T-helper 2 cell treated with Interferon-gamma antibody and Interleukin-4, amounts not matched to agents 5 μg/mL and 100 μg/mL, for 36 hours (primary cell): ENCODE measurements around the gene IL22RA1.

Experiments used
- DNase-seq: peaks from one replicate; pipeline ENCODE4 v3.0.0; 2021; ENCODE audit warnings: low spot score
- H3K27ac Mint-ChIP-seq: one replicate; pipeline ENCODE4 v1.8.0; 2021; ENCODE audit warnings: mild to moderate bottlenecking, mixed read lengths
- H3K27me3 Mint-ChIP-seq: one replicate; pipeline ENCODE4 v1.8.0; 2021; ENCODE audit warnings: low read depth, mixed read lengths
- H3K36me3 Mint-ChIP-seq: one replicate; pipeline ENCODE4 v1.8.0; 2021; ENCODE audit warnings: low read depth, mixed read lengths
- H3K4me1 Mint-ChIP-seq: one replicate; pipeline ENCODE4 v1.8.0; 2021; ENCODE audit warnings: low read depth, mixed read lengths
- H3K4me3 Mint-ChIP-seq: one replicate; pipeline ENCODE4 v1.8.0; 2022; ENCODE audit warnings: mild to moderate bottlenecking, moderate library complexity, mixed read lengths
- H3K9me3 Mint-ChIP-seq: one replicate; pipeline ENCODE4 v1.8.0; 2021; ENCODE audit warnings: mixed read lengths

The IL22RA1 gene

GRCh38 chr1:24155011-24155782, 12.3 kb upstream of the IL22RA1 start:
- H3K36me3 Mint-ChIP-seq, result no peaks in the 10 kb centered on the region
- no peaks in the 10 kb centered on the region for H3K9me3 Mint-ChIP-seq
- peaks cover 15% of the 10 kb centered on the region for H3K27me3 Mint-ChIP-seq
- DNase-seq, result no peak
- peaks cover 9% of the 10 kb centered on the region for H3K4me1 Mint-ChIP-seq
- H3K27ac Mint-ChIP-seq, result no peak overlapping the region
- no peak overlapping the region for H3K4me3 Mint-ChIP-seq

GRCh38 chr1:24154215-24154614, 11.3 kb upstream of the IL22RA1 start:
- Mint-ChIP-seq H3K27me3 (peaks cover 15% of the 10 kb centered on the region), H3K4me3 (no peak overlapping the region), H3K4me1 (peaks cover 15% of the 10 kb centered on the region)

GRCh38 chr1:24152631-24153494, 9.9 kb upstream of the IL22RA1 start:
- DNase-seq, result no peak
- Mint-ChIP-seq H3K27me3 (peaks cover 17% of the 10 kb centered on the region), H3K4me1 (peaks cover 15% of the 10 kb centered on the region), H3K27ac (no peak overlapping the region), H3K9me3 (no peaks in the 10 kb centered on the region), H3K4me3 (no peak overlapping the region), H3K36me3 (no peaks in the 10 kb centered on the region)

More at GRCh38 chr1:24154215-24154614, 11.3 kb upstream of the IL22RA1 start:
- no peaks in the 10 kb centered on the region for H3K36me3 Mint-ChIP-seq
- H3K27ac Mint-ChIP-seq, result no peak overlapping the region
- H3K9me3 Mint-ChIP-seq, result no peaks in the 10 kb centered on the region
- DNase-seq, result no peak

GRCh38 chr1:24151175-24151533, 8.2 kb upstream of the IL22RA1 start:
- H3K4me3 Mint-ChIP-seq, result no peak overlapping the region
- no peak overlapping the region for H3K27ac Mint-ChIP-seq

GRCh38 chr1:24150234-24151174, 7.6 kb upstream of the IL22RA1 start:
- peak; percentile 76 for DNase-seq
- peaks cover 17% of the 10 kb centered on the region for H3K27me3 Mint-ChIP-seq
- H3K27ac Mint-ChIP-seq, result no peak overlapping the region
- peaks cover 15% of the 10 kb centered on the region for H3K4me1 Mint-ChIP-seq
- no peaks in the 10 kb centered on the region for H3K9me3 Mint-ChIP-seq
- H3K4me3 Mint-ChIP-seq, result peak overlapping the region; percentile 77
- H3K36me3 Mint-ChIP-seq, result no peaks in the 10 kb centered on the region

More at GRCh38 chr1:24151175-24151533, 8.2 kb upstream of the IL22RA1 start:
- no peaks in the 10 kb centered on the region for H3K36me3 Mint-ChIP-seq
- peaks cover 17% of the 10 kb centered on the region for H3K27me3 Mint-ChIP-seq
- no peaks in the 10 kb centered on the region for H3K9me3 Mint-ChIP-seq
- H3K4me1 Mint-ChIP-seq, result peaks cover 15% of the 10 kb centered on the region
- no peak for DNase-seq

- no peak overlapping the region for H3K27ac Mint-ChIP-seq
- H3K27me3 Mint-ChIP-seq, result peaks cover 17% of the 10 kb centered on the region
- no peak overlapping the region for H3K4me3 Mint-ChIP-seq
- no peaks in the 10 kb centered on the region for H3K36me3 Mint-ChIP-seq
- no peaks in the 10 kb centered on the region for H3K9me3 Mint-ChIP-seq
- H3K4me1 Mint-ChIP-seq, result peaks cover 15% of the 10 kb centered on the region
- peak; percentile 42 for DNase-seq
Measured at GRCh38 chr1:24149866-24150233, 6.9 kb upstream of the IL22RA1 start.

GRCh38 chr1:24147816-24148215, 4.9 kb upstream of the IL22RA1 start:
- Mint-ChIP-seq H3K27ac (no peak overlapping the region), H3K27me3 (peaks cover 21% of the 10 kb centered on the region), H3K4me1 (peaks cover 15% of the 10 kb centered on the region), H3K9me3 (no peaks in the 10 kb centered on the region), H3K36me3 (no peaks in the 10 kb centered on the region), H3K4me3 (no peak overlapping the region)
- no peak for DNase-seq

- no peak overlapping the region for H3K27ac Mint-ChIP-seq
- no peaks in the 10 kb centered on the region for H3K9me3 Mint-ChIP-seq
- H3K4me1 Mint-ChIP-seq, result peaks cover 15% of the 10 kb centered on the region
- no peaks in the 10 kb centered on the region for H3K36me3 Mint-ChIP-seq
- no peak for DNase-seq
- H3K4me3 Mint-ChIP-seq, result no peak overlapping the region
- peaks cover 21% of the 10 kb centered on the region for H3K27me3 Mint-ChIP-seq
Measured at GRCh38 chr1:24147194-24147593, 4.3 kb upstream of the IL22RA1 start.

GRCh38 chr1:24141311-24141997, 1.5 kb downstream of the IL22RA1 start:
- Mint-ChIP-seq H3K9me3 (no peaks in the 10 kb centered on the region), H3K27ac (no peak overlapping the region), H3K36me3 (no peaks in the 10 kb centered on the region), H3K4me3 (no peak overlapping the region), H3K4me1 (no peaks in the 10 kb centered on the region), H3K27me3 (peaks cover 3% of the 10 kb centered on the region)
- no peak for DNase-seq

- H3K27me3 Mint-ChIP-seq, result peaks cover 3% of the 10 kb centered on the region
- H3K4me3 Mint-ChIP-seq, result no peak overlapping the region
- H3K27ac Mint-ChIP-seq, result no peak overlapping the region
- DNase-seq, result no peak
- no peaks in the 10 kb centered on the region for H3K9me3 Mint-ChIP-seq
- no peaks in the 10 kb centered on the region for H3K36me3 Mint-ChIP-seq
- H3K4me1 Mint-ChIP-seq, result no peaks in the 10 kb centered on the region
Measured at GRCh38 chr1:24140741-24141181, 2.2 kb downstream of the IL22RA1 start.

- Mint-ChIP-seq H3K27ac (no peak overlapping the region), H3K27me3 (peaks cover 5% of the 10 kb centered on the region), H3K4me3 (no peak overlapping the region), H3K4me1 (no peaks in the 10 kb centered on the region), H3K36me3 (no peaks in the 10 kb centered on the region), H3K9me3 (peaks cover 3% of the 10 kb centered on the region)
- DNase-seq, result no peak
Measured at GRCh38 chr1:24139841-24140425, 3.0 kb downstream of the IL22RA1 start.

- Mint-ChIP-seq H3K36me3 (no peaks in the 10 kb centered on the region), H3K4me1 (no peaks in the 10 kb centered on the region), H3K4me3 (no peak overlapping the region), H3K27ac (no peak overlapping the region), H3K27me3 (peaks cover 6% of the 10 kb centered on the region), H3K9me3 (peaks cover 5% of the 10 kb centered on the region)
- no peak for DNase-seq
Measured at GRCh38 chr1:24139222-24139489, 3.8 kb downstream of the IL22RA1 start.
